GM18519 (cell line): ENCODE results near the gene PDZD2.
"Not testable (repeated sequence)": the region's sequence is repeated elsewhere in the genome, so short reads cannot be mapped to it uniquely, and the experiment has no call there.

Experiments used
- ATAC-seq: cut with Tn5 transposase; IDR thresholded peaks from one replicate; pipeline ENCODE4 v1.9.1; 2021; ENCODE audit warnings: mild to moderate bottlenecking, moderate library complexity; ENCODE audit not compliant: unreplicated experiment, low FRiP score

PDZD2 gene

GRCh38 chr5:31952067-31952466 lies 313.1 kb downstream of the PDZD2 start:
- no peak for ATAC-seq

GRCh38 chr5:31954091-31954490 lies 315.2 kb downstream of the PDZD2 start:
- ATAC-seq, result no peak

- no peak for ATAC-seq
Measured at GRCh38 chr5:31957151-31957550, 318.2 kb downstream of the PDZD2 start.

GRCh38 chr5:31962351-31962751 lies 323.4 kb downstream of the PDZD2 start:
- ATAC-seq, result no peak

GRCh38 chr5:31962871-31963307 lies 324.0 kb downstream of the PDZD2 start:
- ATAC-seq, result no peak

- ATAC-seq, result no peak
Measured at GRCh38 chr5:31963358-31964006, 324.6 kb downstream of the PDZD2 start.

GRCh38 chr5:31964007-31964360 lies 325.1 kb downstream of the PDZD2 start:
- no peak for ATAC-seq

- ATAC-seq, result no peak
Measured at GRCh38 chr5:31965227-31965626, 326.3 kb downstream of the PDZD2 start.

- ATAC-seq, result no peak
Measured at GRCh38 chr5:31966936-31967335, 328.0 kb downstream of the PDZD2 start.

- no peak for ATAC-seq
Measured at GRCh38 chr5:31967461-31967860, 328.5 kb downstream of the PDZD2 start.

GRCh38 chr5:31972558-31972957 lies 333.6 kb downstream of the PDZD2 start:
- no peak for ATAC-seq

GRCh38 chr5:31975189-31975612 lies 336.3 kb downstream of the PDZD2 start:
- ATAC-seq, result not testable (repeated sequence)

- no peak for ATAC-seq
Measured at GRCh38 chr5:31976169-31976568, 337.2 kb downstream of the PDZD2 start.

GRCh38 chr5:31981361-31981945 lies 342.5 kb downstream of the PDZD2 start:
- no peak for ATAC-seq

- no peak for ATAC-seq
Measured at GRCh38 chr5:31982027-31982426, 343.1 kb downstream of the PDZD2 start.

GRCh38 chr5:31982621-31983020 lies 343.7 kb downstream of the PDZD2 start:
- no peak for ATAC-seq

GRCh38 chr5:31983851-31984250 lies 344.9 kb downstream of the PDZD2 start:
- no peak for ATAC-seq

GRCh38 chr5:31984691-31985090 lies 345.8 kb downstream of the PDZD2 start:
- ATAC-seq, result no peak

- no peak for ATAC-seq
Measured at GRCh38 chr5:31986101-31986500, 347.2 kb downstream of the PDZD2 start.

GRCh38 chr5:31987985-31988710 lies 349.2 kb downstream of the PDZD2 start:
- ATAC-seq, result no peak

- ATAC-seq, result no peak
Measured at GRCh38 chr5:31990081-31990650, 351.2 kb downstream of the PDZD2 start.
